ENCODE results near the gene KRTAP3-3. TPM values are rescaled to one million over a fixed set of nuclear protein-coding genes. Genes with fewer than 3 reads are reported as not detected.

The KRTAP3-3 gene
- total and polyA plus RNA-seq, 2 of the 8 experiments (the other 6 are each of a cell fraction or from before 2014, with no cell fraction given), result not detected

DNA sequence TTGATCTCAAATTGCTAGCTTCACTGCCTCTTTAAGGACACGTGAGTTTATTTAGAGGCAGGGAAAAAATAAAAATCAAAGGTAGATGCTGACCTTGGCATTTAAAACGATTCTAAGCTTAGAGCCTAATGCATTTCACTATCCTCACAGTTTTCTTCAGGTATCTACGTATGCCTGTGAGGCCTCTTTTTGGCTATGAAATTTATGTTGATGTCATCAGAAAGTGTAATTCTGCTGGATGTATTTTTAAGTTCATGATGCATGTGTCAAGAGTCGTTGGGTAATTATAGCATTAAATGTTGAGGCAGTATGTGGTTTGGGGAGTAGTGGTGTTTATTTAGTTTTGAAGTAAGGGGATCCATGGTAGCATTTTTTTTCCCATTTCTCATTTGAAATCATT, 10.0 kb upstream of the KRTAP3-3 start (continued):
- TF ChIP-seq, protein P1, sequence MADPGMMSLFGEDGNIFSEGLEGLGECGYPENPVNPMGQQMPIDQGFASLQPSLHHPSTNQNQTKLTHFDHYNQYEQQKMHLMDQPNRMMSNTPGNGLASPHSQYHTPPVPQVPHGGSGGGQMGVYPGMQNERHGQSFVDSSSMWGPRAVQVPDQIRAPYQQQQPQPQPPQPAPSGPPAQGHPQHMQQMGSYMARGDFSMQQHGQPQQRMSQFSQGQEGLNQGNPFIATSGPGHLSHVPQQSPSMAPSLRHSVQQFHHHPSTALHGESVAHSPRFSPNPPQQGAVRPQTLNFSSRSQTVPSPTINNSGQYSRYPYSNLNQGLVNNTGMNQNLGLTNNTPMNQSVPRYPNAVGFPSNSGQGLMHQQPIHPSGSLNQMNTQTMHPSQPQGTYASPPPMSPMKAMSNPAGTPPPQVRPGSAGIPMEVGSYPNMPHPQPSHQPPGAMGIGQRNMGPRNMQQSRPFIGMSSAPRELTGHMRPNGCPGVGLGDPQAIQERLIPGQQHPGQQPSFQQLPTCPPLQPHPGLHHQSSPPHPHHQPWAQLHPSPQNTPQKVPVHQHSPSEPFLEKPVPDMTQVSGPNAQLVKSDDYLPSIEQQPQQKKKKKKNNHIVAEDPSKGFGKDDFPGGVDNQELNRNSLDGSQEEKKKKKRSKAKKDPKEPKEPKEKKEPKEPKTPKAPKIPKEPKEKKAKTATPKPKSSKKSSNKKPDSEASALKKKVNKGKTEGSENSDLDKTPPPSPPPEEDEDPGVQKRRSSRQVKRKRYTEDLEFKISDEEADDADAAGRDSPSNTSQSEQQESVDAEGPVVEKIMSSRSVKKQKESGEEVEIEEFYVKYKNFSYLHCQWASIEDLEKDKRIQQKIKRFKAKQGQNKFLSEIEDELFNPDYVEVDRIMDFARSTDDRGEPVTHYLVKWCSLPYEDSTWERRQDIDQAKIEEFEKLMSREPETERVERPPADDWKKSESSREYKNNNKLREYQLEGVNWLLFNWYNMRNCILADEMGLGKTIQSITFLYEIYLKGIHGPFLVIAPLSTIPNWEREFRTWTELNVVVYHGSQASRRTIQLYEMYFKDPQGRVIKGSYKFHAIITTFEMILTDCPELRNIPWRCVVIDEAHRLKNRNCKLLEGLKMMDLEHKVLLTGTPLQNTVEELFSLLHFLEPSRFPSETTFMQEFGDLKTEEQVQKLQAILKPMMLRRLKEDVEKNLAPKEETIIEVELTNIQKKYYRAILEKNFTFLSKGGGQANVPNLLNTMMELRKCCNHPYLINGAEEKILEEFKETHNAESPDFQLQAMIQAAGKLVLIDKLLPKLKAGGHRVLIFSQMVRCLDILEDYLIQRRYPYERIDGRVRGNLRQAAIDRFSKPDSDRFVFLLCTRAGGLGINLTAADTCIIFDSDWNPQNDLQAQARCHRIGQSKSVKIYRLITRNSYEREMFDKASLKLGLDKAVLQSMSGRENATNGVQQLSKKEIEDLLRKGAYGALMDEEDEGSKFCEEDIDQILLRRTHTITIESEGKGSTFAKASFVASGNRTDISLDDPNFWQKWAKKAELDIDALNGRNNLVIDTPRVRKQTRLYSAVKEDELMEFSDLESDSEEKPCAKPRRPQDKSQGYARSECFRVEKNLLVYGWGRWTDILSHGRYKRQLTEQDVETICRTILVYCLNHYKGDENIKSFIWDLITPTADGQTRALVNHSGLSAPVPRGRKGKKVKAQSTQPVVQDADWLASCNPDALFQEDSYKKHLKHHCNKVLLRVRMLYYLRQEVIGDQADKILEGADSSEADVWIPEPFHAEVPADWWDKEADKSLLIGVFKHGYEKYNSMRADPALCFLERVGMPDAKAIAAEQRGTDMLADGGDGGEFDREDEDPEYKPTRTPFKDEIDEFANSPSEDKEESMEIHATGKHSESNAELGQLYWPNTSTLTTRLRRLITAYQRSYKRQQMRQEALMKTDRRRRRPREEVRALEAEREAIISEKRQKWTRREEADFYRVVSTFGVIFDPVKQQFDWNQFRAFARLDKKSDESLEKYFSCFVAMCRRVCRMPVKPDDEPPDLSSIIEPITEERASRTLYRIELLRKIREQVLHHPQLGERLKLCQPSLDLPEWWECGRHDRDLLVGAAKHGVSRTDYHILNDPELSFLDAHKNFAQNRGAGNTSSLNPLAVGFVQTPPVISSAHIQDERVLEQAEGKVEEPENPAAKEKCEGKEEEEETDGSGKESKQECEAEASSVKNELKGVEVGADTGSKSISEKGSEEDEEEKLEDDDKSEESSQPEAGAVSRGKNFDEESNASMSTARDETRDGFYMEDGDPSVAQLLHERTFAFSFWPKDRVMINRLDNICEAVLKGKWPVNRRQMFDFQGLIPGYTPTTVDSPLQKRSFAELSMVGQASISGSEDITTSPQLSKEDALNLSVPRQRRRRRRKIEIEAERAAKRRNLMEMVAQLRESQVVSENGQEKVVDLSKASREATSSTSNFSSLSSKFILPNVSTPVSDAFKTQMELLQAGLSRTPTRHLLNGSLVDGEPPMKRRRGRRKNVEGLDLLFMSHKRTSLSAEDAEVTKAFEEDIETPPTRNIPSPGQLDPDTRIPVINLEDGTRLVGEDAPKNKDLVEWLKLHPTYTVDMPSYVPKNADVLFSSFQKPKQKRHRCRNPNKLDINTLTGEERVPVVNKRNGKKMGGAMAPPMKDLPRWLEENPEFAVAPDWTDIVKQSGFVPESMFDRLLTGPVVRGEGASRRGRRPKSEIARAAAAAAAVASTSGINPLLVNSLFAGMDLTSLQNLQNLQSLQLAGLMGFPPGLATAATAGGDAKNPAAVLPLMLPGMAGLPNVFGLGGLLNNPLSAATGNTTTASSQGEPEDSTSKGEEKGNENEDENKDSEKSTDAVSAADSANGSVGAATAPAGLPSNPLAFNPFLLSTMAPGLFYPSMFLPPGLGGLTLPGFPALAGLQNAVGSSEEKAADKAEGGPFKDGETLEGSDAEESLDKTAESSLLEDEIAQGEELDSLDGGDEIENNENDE (IDR thresholded peaks at IDR 0.05; ENCODE audit: insufficient replicate concordance, low read length), result no peak
- no peak for TF ChIP-seq TAF7 (optimal IDR thresholded peaks at IDR 0.05; ENCODE audit: borderline replicate concordance, low read depth, low read length)
- TF ChIP-seq TBP (IDR thresholded peaks at IDR 0.05; ENCODE audit: low read depth, low read length), result no peak
- TF ChIP-seq RFX5 (IDR thresholded peaks at IDR 0.05; ENCODE audit: borderline replicate concordance, low read depth, low read length), result no peak
